ENCODE data around the gene TIAM1. TPM values are rescaled to one million over a fixed set of nuclear protein-coding genes. Genes with fewer than 3 reads are reported as not detected.

Gene TIAM1
- total RNA-seq, 4 donors from 2014 or later: 0.66 to 3.5 (median 1.0) TPM

DNA sequence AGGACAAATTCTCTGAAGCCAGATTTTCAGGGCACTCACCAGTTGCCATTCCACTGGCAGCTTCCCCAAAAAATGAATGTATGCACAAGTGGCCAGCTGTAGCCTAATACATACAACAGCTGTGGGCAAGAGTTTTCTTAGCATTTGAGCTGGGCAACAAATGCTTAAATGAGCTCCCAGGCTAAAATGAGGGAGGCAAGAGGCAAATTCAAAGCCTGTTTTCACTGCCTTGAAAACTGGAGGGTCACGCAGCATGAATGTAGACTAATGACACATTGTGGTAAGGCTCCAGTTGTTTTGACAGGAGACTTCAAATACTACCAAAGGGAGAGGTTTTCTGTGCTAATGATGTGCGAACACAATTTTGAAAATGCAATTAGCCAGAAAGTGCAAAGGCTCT is 88.2 kb downstream of the TIAM1 start:
- no peaks in the 10 kb centered on the region for H3K4me1 ChIP-seq
- no peaks in the 10 kb centered on the region for H3K36me3 ChIP-seq
- no peak overlapping the region for H3K27ac ChIP-seq
- no peaks in the 10 kb centered on the region for H3K27me3 ChIP-seq
- no peak overlapping the region for H3K4me3 ChIP-seq
- H3K9me3 ChIP-seq: no peaks in the 10 kb centered on the region
- intact Hi-C loops (cut with DNase I; ENCODE audit: low total_unique reads): no loop called here
- ATAC-seq (no peak), DNase-seq (no peak)
- in situ Hi-C loops (cut with MboI; ENCODE audit: low sequenced_read_pairs in 4 of 4): no loop called here
- TF ChIP-seq POLR2A (IDR thresholded peaks at IDR 0.05): no peak
- TF ChIP-seq, protein P1, sequence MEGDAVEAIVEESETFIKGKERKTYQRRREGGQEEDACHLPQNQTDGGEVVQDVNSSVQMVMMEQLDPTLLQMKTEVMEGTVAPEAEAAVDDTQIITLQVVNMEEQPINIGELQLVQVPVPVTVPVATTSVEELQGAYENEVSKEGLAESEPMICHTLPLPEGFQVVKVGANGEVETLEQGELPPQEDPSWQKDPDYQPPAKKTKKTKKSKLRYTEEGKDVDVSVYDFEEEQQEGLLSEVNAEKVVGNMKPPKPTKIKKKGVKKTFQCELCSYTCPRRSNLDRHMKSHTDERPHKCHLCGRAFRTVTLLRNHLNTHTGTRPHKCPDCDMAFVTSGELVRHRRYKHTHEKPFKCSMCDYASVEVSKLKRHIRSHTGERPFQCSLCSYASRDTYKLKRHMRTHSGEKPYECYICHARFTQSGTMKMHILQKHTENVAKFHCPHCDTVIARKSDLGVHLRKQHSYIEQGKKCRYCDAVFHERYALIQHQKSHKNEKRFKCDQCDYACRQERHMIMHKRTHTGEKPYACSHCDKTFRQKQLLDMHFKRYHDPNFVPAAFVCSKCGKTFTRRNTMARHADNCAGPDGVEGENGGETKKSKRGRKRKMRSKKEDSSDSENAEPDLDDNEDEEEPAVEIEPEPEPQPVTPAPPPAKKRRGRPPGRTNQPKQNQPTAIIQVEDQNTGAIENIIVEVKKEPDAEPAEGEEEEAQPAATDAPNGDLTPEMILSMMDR (IDR thresholded peaks at IDR 0.05 in 4 of 5, conservative IDR thresholded peaks at IDR 0.05 in 1 of 5): no peak

- intact Hi-C loops (cut with DNase I; ENCODE audit: low total_unique reads): no loop called here
- in situ Hi-C loops (cut with MboI; ENCODE audit: low sequenced_read_pairs in 4 of 4): no loop called here
- Histone ChIP-seq H3K27ac (no peak overlapping the region), H3K4me3 (no peak overlapping the region), H3K9me3 (no peaks in the 10 kb centered on the region), H3K4me1 (no peaks in the 10 kb centered on the region), H3K36me3 (no peaks in the 10 kb centered on the region), H3K27me3 (no peaks in the 10 kb centered on the region)
- TF ChIP-seq, protein P1 (IDR thresholded peaks at IDR 0.05 in 4 of 5, conservative IDR thresholded peaks at IDR 0.05 in 1 of 5): no peak
- TF ChIP-seq POLR2A (IDR thresholded peaks at IDR 0.05): no peak
- DNase-seq (no peak), ATAC-seq (no peak)
Measured at GRCh38 chr21:31255036-31255435, 89.0 kb downstream of the TIAM1 start.

DNA sequence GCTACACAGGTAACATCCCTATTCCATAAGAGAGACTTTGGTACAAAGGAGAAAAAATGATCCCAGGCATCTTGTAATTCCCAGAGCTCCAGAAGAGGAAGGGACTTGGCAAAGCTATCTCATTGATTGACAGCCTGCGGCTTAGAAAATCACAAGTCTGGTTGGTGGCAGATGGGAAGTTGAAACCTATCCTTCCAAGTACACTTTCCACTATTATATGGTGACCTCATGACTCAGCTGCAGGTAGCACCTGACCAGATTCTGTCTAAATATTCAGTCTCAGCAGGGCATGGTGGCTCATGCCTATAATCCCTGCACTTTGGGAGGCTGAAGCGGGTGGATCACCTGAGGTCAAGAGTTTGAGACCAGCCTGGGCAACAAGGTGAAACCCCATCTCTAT is 89.9 kb downstream of the TIAM1 start:
- Histone ChIP-seq H3K4me1 (no peaks in the 10 kb centered on the region), H3K4me3 (no peak overlapping the region), H3K36me3 (no peaks in the 10 kb centered on the region), H3K27ac (no peak overlapping the region), H3K27me3 (no peaks in the 10 kb centered on the region), H3K9me3 (no peaks in the 10 kb centered on the region)
- no peak for DNase-seq
- TF ChIP-seq, protein P1 (IDR thresholded peaks at IDR 0.05 in 4 of 5, conservative IDR thresholded peaks at IDR 0.05 in 1 of 5): no peak
- no peak for TF ChIP-seq POLR2A (IDR thresholded peaks at IDR 0.05)
- in situ Hi-C loops (cut with MboI; ENCODE audit: low sequenced_read_pairs in 4 of 4): no loop called here
- intact Hi-C loops (cut with DNase I; ENCODE audit: low total_unique reads): no loop called here
- no peak for ATAC-seq

GRCh38 chr21:31253684-31254083 is 90.4 kb downstream of the TIAM1 start:
- in situ Hi-C loops (cut with MboI; ENCODE audit: low sequenced_read_pairs in 4 of 4): no loop called here
- intact Hi-C loops (cut with DNase I; ENCODE audit: low total_unique reads): no loop called here
- no peak for DNase-seq
- H3K4me1 ChIP-seq: no peaks in the 10 kb centered on the region
- H3K36me3 ChIP-seq: no peaks in the 10 kb centered on the region
- H3K27ac ChIP-seq: no peak overlapping the region
- no peaks in the 10 kb centered on the region for H3K27me3 ChIP-seq
- TF ChIP-seq, protein P1 (IDR thresholded peaks at IDR 0.05 in 4 of 5, conservative IDR thresholded peaks at IDR 0.05 in 1 of 5): no peak
- no peak for TF ChIP-seq POLR2A (IDR thresholded peaks at IDR 0.05)
- H3K9me3 ChIP-seq: no peaks in the 10 kb centered on the region
- no peak for ATAC-seq
- no peak overlapping the region for H3K4me3 ChIP-seq

DNA sequence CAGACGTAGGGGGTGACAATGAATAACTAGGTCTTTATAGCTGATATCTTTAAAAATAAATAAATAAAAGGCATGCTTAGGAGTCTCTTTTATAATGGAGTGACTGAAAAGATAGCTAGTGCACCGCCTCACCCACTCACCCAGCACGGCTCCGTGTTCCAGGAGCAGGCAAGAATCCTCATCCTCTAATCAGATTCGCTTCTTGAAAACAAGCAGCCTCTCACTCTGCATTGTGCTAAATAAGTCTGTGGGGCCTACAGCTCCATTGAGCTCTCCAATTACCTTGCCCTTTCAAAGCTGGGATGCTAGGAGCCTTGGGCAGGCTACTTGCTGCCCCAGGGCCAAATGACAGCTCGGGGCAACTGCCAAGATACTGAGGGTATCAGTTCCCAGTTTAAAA is 91.5 kb downstream of the TIAM1 start:
- Histone ChIP-seq H3K4me3 (no peak overlapping the region), H3K27me3 (no peaks in the 10 kb centered on the region), H3K9me3 (no peaks in the 10 kb centered on the region), H3K27ac (no peak overlapping the region), H3K4me1 (no peaks in the 10 kb centered on the region), H3K36me3 (no peaks in the 10 kb centered on the region)
- ATAC-seq (no peak), DNase-seq (no peak)
- in situ Hi-C loops (cut with MboI; ENCODE audit: low sequenced_read_pairs in 4 of 4): no loop called here
- intact Hi-C loops (cut with DNase I; ENCODE audit: low total_unique reads): no loop called here
- no peak for TF ChIP-seq POLR2A (IDR thresholded peaks at IDR 0.05)
- TF ChIP-seq, protein P1 (IDR thresholded peaks at IDR 0.05 in 4 of 5, conservative IDR thresholded peaks at IDR 0.05 in 1 of 5): no peak

Data from gastrocnemius medialis (tissue), 4 donors.